ENCODE results near the gene KCNV2.
A peak's percentile ranks its signal among the peaks of the same experiment; 100 is the strongest.

KCNV2 gene

DNA sequence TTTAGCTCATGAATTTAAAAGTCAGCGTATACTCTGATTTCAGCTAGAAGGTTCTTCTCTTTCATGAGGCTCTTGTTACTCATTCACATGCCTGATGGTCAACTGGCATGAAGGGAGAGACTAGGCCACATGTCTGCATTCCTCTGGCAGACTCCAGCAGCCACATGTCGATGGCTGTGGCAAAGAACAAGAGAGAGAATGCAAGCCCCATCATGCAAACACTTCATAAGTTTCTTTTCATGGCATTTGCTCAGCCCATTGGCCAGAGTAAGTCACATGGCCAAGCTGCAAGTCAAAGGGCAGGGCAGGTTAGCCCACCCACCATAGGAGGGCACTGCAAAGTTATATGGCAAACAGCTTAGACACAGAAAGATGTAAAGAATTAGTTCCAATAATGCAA lies 5.4 kb downstream of the KCNV2 start:
- no peak for DNase-seq

DNA sequence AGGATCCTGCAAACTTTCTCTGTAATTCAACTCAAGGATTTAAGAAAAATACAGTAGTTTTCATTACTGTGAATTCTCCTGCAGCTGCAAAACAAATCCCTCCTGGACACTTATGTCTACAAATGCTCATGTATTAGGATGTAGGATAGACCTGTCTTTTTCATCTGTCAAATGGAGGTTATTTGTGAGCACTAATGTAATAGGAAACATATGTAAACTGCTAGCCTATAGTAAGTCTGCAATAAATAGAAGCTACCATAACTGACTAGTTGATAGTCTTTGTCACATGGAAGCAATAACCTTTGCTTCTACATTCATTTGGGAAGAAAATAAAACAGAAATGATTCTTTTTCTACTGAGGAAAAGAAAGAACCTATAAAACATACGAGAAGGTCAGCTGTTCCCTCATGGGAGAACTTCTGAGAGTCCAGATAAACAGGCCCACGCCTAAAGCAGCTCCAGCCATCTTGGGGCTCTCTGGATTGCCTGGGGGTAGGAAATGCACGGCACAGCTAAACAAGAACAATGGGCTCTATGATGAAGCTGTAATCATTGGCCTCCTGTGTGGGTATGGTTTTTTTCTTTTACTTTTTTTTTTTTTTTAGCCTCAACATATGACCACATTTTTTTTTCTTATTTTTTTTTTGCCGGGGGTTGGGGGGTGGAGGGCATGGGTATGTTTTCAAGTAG lies 6.2 kb downstream of the KCNV2 start:
- DNase-seq: no peak

GRCh38 chr9:2725126-2725525 lies 7.8 kb downstream of the KCNV2 start:
- DNase-seq: no peak

- DNase-seq: no peak
Observed at GRCh38 chr9:2725898-2726649, 8.8 kb downstream of the KCNV2 start.

DNA sequence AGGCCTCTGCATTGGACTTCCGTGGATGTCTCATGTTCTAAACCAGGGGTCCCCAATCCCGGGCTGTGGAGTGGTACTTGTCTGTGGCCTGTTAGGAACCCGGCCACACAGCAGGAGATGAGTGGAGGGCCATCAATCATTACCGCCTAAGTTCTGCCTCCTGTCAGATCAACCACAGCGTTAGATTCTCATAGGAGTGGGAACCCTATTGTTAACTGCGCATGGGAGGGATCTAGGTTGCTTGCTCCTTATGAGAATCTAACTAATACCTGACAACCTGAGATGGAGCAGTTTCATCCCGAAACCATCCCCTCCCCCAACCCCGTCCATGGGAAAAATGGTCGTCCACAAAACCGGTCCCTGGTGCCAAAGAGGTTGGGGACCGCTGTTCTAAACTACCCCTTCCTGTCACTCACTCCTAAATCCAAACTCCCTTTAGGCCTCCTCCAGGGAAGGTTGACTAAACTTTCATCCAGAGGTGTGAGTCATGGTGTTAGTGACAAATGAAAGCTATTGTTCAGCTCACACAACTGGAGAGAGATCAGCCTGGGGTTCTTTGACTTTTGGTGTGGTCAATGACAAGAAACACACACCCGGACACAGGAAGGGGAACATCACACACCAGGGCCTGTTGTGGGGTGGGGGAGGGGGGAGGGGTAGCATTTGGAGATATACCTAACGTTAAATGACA lies 9.5 kb downstream of the KCNV2 start:
- DNase-seq: no peak

- DNase-seq: no peak
Observed at GRCh38 chr9:2727374-2727773, 10.1 kb downstream of the KCNV2 start.

GRCh38 chr9:2727966-2728613 lies 10.8 kb downstream of the KCNV2 start:
- peak; percentile 24 to 43 (median 34) for DNase-seq

GRCh38 chr9:2729003-2729402 lies 11.7 kb downstream of the KCNV2 start:
- DNase-seq: no peak

DNA sequence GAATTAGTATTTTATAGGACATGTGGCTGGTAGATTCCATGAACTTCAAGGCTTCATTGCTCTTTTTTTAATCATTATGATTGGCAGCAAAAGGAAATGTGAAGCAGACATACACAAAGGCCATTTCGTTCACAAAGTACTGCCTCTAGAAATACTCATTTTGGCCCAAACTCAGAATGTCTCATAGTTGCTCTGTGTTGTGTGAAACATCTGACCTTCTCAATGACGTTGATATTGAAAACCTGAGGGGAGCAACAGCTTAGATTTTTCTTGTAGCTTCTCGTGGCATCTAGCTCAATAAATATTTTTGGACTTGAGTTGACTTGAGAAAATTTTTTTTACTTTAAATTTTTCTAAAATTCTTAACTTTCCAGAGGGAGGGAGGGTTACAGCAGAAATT lies 12.4 kb downstream of the KCNV2 start:
- DNase-seq: no peak

DNA sequence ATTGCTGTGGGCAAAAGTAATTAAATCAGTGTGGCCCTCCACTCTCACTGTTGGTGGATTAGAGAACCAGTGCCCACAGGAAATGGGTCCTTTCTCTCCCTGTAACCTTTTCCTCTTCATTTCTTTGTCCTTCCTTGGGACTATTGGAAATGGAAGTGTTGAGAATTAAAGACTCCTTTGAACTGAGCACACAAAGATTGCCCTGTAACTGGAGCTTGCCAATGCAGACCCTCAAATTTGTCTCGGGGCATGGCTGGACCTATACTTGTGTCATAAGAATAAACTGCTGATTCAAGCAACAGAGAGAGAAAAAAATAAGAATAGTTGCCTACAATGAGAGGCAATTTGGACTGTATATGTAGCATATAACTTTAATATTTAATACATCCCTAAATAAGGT lies 13.7 kb downstream of the KCNV2 start:
- no peak for DNase-seq

GRCh38 chr9:2732492-2732891 lies 15.2 kb downstream of the KCNV2 start:
- no peak for DNase-seq

DNA sequence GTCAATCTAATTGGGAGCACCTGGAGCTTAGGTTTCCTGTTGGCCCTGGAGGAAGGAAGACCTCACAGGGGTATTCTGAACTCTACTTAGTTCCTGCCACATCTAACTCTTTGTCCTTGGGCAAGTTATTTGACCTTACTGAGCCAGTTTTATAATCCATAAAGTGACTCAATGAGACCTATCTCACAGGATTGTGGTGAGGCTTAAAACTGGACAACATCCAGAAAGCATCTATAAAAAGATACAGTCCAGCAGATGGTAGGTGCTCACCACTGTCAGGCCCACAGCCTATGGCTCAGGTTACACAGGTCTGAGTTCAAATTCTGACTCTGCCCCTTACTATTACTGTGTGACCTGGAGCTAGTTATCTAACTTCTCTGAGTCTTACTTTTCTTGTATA lies 23.3 kb downstream of the KCNV2 start:
- no peak for DNase-seq

- DNase-seq: no peak
Observed at GRCh38 chr9:2741441-2742158, 24.3 kb downstream of the KCNV2 start.

- no peak for DNase-seq
Observed at GRCh38 chr9:2742214-2742613, 24.9 kb downstream of the KCNV2 start.

DNA sequence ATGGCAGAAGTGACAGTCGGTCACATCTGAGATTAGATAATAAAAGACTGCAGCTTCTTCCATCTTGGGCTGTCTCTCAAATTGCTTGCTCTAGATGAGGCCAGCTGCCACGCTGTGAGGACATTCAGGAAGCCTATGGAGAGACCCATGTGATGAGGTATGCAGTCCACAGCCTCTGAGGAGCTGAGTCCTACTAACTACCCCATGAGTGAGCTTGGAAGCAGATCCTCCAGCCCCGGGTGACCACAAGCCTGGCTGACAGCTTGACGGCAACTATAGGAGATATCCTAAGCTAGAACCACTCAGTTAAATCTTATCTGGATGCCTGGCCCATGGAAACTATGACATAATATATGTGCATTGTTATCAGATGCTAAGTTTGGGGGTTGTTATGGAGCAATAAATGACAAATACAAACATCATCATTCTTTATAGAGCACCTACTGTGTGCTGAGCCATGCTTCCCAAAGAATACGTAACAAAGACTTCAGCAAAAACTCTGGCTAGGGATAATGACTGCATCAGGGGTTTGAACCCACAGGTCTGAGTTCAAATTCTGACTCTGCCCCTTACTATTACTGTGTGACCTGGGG lies 26.7 kb downstream of the KCNV2 start:
- DNase-seq: no peak

- no peak for DNase-seq
Observed at GRCh38 chr9:2745560-2746380, 28.5 kb downstream of the KCNV2 start.

GRCh38 chr9:2749485-2749884 lies 32.2 kb downstream of the KCNV2 start:
- DNase-seq: no peak

DNA sequence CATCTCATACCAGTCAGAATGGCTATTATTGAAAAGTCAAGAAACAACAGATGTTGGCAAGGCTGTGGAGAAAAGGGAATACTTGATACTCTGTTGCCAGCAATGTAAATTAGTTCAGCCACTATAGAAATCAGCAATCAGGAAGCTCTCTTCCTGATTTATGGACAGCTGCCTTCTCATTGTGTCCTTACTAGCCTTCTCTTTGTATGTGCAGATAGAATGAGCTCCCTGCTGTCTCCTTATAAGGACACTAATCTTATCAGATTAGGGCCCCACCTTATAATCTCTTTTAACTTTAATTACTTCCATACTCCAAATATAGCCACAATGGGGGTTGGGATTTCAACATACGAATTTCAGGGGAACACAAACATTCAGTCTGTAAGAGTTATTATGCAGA lies 38.0 kb downstream of the KCNV2 start:
- DNase-seq: no peak

DNA sequence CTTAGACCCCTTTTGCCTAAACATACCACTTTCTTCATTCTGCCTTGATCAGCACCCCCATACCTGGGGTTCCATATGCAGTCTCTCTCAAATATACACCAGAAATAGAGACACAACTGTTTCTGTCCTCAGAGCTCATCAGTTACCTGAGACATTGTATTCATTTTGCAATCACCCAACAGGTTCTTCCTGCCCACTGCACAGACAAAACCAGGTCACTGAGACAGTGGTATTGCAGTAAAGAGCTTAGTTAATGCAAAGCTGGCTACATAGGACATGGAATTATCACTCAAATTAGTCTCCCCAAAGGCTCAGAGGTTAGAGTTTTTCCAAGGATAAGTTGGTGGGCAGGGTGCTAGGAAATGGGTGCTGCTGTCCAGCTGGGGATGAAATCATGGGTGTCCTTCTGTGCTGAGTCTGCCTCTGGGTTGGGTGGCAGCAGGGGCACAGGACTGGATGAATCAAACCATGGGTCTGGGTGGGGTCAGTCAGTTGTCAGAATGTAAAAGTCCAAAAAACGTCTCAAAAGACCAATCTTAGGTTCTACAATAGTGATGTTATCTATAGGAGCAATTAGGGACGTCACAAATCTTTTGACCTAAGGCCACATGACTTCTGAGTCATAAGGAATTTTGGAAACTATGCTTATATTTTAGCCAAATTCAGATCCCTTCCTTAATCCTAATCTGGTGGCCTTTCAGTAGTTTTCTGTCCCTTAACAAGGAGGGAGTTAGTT lies 41.0 kb downstream of the KCNV2 start:
- DNase-seq: no peak

- no peak for DNase-seq
Observed at GRCh38 chr9:2758898-2759510, 41.7 kb downstream of the KCNV2 start.
